ENCODE data around the gene QDPR.

Gene QDPR

GRCh38 chr4:17535242-17535641 is 23.4 kb upstream of the QDPR start:
- DNase-seq, result no peak
- Histone ChIP-seq H3K27ac (no peak overlapping the region), H3K36me3 (replicated peaks) (no peaks in the 10 kb centered on the region), H3K4me3 (ENCODE audit: low read depth, low read length) (no peak overlapping the region), H3K27me3 (replicated peaks) (no peaks in the 10 kb centered on the region)
- no peak for TF ChIP-seq CTCF (IDR thresholded peaks at IDR 0.05; ENCODE audit: low read depth, low read length, missing control alignments)
- in situ Hi-C loops (cut with HindIII; ENCODE audit: low pct_ligation_motif_present, low sequenced_read_pairs), result no loop called here

GRCh38 chr4:17534705-17535104 is 22.8 kb upstream of the QDPR start:
- DNase-seq, result no peak
- in situ Hi-C loops (cut with HindIII; ENCODE audit: low pct_ligation_motif_present, low sequenced_read_pairs), result no loop called here
- TF ChIP-seq CTCF (IDR thresholded peaks at IDR 0.05; ENCODE audit: low read depth, low read length, missing control alignments), result no peak
- Histone ChIP-seq H3K27me3 (replicated peaks) (no peaks in the 10 kb centered on the region), H3K27ac (no peak overlapping the region), H3K36me3 (replicated peaks) (no peaks in the 10 kb centered on the region), H3K4me3 (ENCODE audit: low read depth, low read length) (no peak overlapping the region)

- no peak overlapping the region for H3K4me3 ChIP-seq (ENCODE audit: low read depth, low read length)
- TF ChIP-seq CTCF (IDR thresholded peaks at IDR 0.05; ENCODE audit: low read depth, low read length, missing control alignments), result no peak
- in situ Hi-C loops (cut with HindIII; ENCODE audit: low pct_ligation_motif_present, low sequenced_read_pairs), result no loop called here
Measured at GRCh38 chr4:17531538-17532285, 19.8 kb upstream of the QDPR start.

GRCh38 chr4:17528551-17529165 is 16.8 kb upstream of the QDPR start:
- in situ Hi-C loops (cut with HindIII; ENCODE audit: low pct_ligation_motif_present, low sequenced_read_pairs), result no loop called here
- DNase-seq, result no peak
- Histone ChIP-seq H3K27ac (no peak overlapping the region), H3K36me3 (replicated peaks) (no peaks in the 10 kb centered on the region), H3K27me3 (replicated peaks) (no peaks in the 10 kb centered on the region), H3K4me3 (ENCODE audit: low read depth, low read length) (no peak overlapping the region)
- no peak for TF ChIP-seq CTCF (IDR thresholded peaks at IDR 0.05; ENCODE audit: low read depth, low read length, missing control alignments)

More at GRCh38 chr4:17531538-17532285, 19.8 kb upstream of the QDPR start:
- Histone ChIP-seq H3K36me3 (replicated peaks) (no peaks in the 10 kb centered on the region), H3K27ac (no peak overlapping the region), H3K27me3 (replicated peaks) (no peaks in the 10 kb centered on the region)
- no peak for DNase-seq

- in situ Hi-C loops (cut with HindIII; ENCODE audit: low pct_ligation_motif_present, low sequenced_read_pairs), result no loop called here
- Histone ChIP-seq H3K4me3 (ENCODE audit: low read depth, low read length) (no peak overlapping the region), H3K36me3 (replicated peaks) (no peaks in the 10 kb centered on the region), H3K27ac (no peak overlapping the region), H3K27me3 (replicated peaks) (no peaks in the 10 kb centered on the region)
- no peak for TF ChIP-seq CTCF (IDR thresholded peaks at IDR 0.05; ENCODE audit: low read depth, low read length, missing control alignments)
- no peak for DNase-seq
Measured at GRCh38 chr4:17526695-17527477, 15.0 kb upstream of the QDPR start.
